Measurements from ENCODE around the gene IRF2BP2. TPM values are rescaled to one million over a fixed set of nuclear protein-coding genes. Genes with fewer than 3 reads are reported as not detected.

The IRF2BP2 gene
- total and polyA plus RNA-seq, 2 experiments from 2014 or later: 24.3 to 113 TPM

DNA sequence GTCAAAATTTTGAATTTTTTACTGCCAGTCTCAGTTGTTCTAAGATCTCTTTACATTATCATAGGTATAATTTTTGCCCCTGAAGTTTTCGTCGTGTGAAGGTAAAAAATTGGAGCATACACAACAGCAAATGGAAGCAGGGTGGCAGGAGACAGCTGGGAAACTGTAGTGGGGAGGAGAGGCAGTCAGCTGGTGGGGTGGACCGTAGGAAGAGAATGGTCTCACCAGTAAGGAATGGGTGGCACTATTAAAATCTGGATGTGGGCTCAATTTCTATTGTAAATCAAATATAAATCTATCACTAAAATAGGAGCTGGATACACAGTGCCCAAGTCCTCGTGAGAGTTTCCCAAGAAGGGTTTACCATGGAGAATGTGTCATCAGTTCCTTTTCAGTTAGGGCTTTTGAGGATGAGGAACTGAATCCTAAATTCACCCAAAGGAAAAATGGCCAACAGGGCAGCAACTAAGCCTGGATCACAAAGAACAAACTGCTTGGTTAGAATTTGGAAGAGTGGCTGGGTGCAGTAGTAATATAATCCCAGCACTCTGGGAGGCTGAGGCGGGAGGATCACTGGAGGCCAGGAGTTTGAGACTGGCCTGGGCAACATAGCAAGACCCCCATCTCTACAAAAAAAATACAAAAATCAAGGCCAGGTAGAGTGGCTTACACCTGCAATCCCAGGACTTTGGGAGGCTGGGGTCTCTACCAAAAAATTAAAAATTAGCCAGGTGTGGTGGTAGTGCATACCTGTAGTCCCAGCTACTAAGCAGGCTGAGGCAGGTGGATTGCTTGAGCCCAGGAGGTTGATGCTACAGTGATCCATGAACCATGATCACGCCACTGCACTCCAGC, 10.5 kb upstream of the IRF2BP2 start:
- TF ChIP-seq, protein P1, sequence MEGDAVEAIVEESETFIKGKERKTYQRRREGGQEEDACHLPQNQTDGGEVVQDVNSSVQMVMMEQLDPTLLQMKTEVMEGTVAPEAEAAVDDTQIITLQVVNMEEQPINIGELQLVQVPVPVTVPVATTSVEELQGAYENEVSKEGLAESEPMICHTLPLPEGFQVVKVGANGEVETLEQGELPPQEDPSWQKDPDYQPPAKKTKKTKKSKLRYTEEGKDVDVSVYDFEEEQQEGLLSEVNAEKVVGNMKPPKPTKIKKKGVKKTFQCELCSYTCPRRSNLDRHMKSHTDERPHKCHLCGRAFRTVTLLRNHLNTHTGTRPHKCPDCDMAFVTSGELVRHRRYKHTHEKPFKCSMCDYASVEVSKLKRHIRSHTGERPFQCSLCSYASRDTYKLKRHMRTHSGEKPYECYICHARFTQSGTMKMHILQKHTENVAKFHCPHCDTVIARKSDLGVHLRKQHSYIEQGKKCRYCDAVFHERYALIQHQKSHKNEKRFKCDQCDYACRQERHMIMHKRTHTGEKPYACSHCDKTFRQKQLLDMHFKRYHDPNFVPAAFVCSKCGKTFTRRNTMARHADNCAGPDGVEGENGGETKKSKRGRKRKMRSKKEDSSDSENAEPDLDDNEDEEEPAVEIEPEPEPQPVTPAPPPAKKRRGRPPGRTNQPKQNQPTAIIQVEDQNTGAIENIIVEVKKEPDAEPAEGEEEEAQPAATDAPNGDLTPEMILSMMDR (IDR thresholded peaks at IDR 0.05; ENCODE audit: low read depth, low read length): no peak
- H3K4me1 ChIP-seq (ENCODE audit: low read depth): peaks cover 28% of the 10 kb centered on the region
- H3K27ac ChIP-seq: no peak overlapping the region
- no peak overlapping the region for H3K4me3 ChIP-seq
- no peaks in the 10 kb centered on the region for H3K27me3 ChIP-seq
- no peaks in the 10 kb centered on the region for H3K9me3 ChIP-seq (ENCODE audit: low read depth)
- no peaks in the 10 kb centered on the region for H3K36me3 ChIP-seq
- DNase-seq (ENCODE audit: low read depth in 1 of 2, low spot score in 1 of 2): no peak

DNA sequence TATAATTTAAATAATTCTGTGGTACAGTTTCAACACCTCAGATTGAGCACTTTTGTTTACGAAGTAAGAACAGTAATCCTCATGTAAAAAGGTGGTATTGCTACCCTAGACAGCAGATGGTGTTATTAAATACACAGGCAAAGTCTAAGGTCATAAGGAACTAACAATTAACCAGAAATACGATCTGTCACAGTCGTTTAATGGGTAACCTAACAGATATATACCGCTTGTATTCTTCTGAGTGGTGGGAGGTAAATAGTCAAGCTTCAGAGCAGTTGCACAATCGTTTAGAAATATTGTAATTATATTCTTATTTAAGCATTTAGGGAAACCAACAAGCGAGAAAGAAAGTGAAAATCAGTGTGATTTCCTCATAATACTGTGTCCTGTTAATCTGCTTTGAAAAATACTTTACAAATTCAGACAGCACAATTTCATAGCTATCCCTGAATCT, 9.8 kb upstream of the IRF2BP2 start:
- no peak for DNase-seq (ENCODE audit: low read depth in 1 of 2, low spot score in 1 of 2)
- H3K27ac ChIP-seq: no peak overlapping the region
- H3K27me3 ChIP-seq: no peaks in the 10 kb centered on the region
- H3K9me3 ChIP-seq (ENCODE audit: low read depth): no peaks in the 10 kb centered on the region
- TF ChIP-seq, protein P1 (IDR thresholded peaks at IDR 0.05; ENCODE audit: low read depth, low read length): no peak
- H3K4me3 ChIP-seq: no peak overlapping the region
- H3K36me3 ChIP-seq: no peaks in the 10 kb centered on the region
- peaks cover 28% of the 10 kb centered on the region for H3K4me1 ChIP-seq (ENCODE audit: low read depth)

DNA sequence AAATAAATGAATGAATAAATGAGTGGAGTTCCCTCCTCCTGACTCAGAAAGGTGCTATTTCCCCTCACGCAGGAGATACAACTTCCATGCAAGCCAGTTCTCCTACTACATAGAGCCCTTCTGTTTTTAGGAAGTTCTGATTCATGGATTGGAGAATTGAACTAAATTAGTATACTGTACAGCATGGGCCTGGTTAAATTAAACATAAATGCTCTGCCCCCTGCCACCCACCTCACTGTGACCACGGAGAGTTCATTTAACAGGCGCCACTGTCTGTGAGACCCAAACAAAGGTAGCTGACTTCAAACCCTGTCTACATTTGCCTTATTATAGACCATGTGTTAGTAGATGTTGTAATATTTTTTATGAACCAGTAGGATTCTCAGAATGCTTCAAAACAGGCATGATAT, 9.1 kb upstream of the IRF2BP2 start:
- peak overlapping the region; percentile 88 for H3K27ac ChIP-seq
- peaks cover 29% of the 10 kb centered on the region for H3K4me1 ChIP-seq (ENCODE audit: low read depth)
- H3K9me3 ChIP-seq (ENCODE audit: low read depth): no peaks in the 10 kb centered on the region
- H3K36me3 ChIP-seq: no peaks in the 10 kb centered on the region
- H3K27me3 ChIP-seq: no peaks in the 10 kb centered on the region
- TF ChIP-seq, protein P1 (IDR thresholded peaks at IDR 0.05; ENCODE audit: low read depth, low read length): no peak
- DNase-seq (ENCODE audit: low read depth in 1 of 2, low spot score in 1 of 2): peak in 1 of 2 donors; percentile 33
- no peak overlapping the region for H3K4me3 ChIP-seq

DNA sequence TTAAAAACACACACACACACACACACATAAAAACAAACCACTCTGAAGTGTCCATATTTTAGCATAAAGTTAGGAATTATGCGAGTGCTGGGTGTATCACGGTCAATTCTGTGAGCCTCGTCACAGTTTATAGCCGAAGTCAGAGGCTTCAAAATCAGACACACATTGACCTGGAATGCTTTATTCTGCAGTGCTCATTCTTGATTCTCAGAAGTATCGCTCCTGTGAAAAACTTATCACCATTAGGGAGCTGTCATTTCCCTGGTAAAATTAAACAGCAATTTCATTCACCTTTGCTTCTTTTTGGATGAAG, 8.7 kb upstream of the IRF2BP2 start:
- no peak overlapping the region for H3K4me3 ChIP-seq
- TF ChIP-seq, protein P1 (IDR thresholded peaks at IDR 0.05; ENCODE audit: low read depth, low read length): no peak
- no peaks in the 10 kb centered on the region for H3K27me3 ChIP-seq
- no peak for DNase-seq (ENCODE audit: low read depth in 1 of 2, low spot score in 1 of 2)
- H3K4me1 ChIP-seq (ENCODE audit: low read depth): peaks cover 30% of the 10 kb centered on the region
- peak overlapping the region; percentile 88 for H3K27ac ChIP-seq
- H3K36me3 ChIP-seq: no peaks in the 10 kb centered on the region
- no peaks in the 10 kb centered on the region for H3K9me3 ChIP-seq (ENCODE audit: low read depth)

DNA sequence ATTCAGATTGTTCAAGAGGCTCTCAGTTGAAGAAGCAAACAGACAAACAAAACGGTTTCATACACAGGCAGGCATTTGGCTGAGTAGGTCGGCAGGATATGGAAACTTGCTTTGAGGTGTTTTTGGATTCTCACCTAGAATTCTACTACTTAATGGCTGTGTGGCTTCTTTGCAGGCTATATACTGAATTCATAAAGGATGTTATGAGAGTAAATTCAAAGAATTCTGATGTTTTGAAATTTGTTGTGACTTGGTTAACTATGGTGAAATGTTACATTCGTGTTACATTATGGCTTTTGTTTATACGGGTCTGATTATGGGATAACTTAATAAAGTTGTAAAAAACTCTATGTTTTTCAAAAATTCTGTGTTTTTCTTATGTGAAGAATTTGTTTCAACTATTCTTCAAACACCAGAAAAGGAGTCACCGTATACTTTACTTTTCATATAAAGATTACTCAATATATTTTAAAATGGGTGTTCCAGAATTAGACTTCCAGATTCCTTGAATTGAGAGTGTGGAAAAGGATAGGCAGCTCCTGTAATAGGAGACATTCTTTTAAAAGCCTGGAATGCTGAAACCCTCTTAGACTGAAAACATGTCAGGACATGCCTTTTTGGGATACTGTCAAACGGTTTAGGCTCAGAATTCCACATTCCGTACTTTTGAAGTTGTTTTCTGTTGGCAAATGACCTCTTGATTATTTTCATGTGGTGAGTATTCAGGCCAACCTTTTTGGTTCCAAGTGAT, 8.2 kb upstream of the IRF2BP2 start:
- Histone ChIP-seq H3K4me1 (ENCODE audit: low read depth) (peaks cover 32% of the 10 kb centered on the region), H3K4me3 (no peak overlapping the region), H3K9me3 (ENCODE audit: low read depth) (no peaks in the 10 kb centered on the region), H3K27ac (peak overlapping the region; percentile 88), H3K36me3 (no peaks in the 10 kb centered on the region), H3K27me3 (no peaks in the 10 kb centered on the region)
- DNase-seq (ENCODE audit: low read depth in 1 of 2, low spot score in 1 of 2): peak in 1 of 2 donors; percentile 80
- TF ChIP-seq, protein P1 (IDR thresholded peaks at IDR 0.05; ENCODE audit: low read depth, low read length): no peak
